A673 (cell line): Measurements from ENCODE around the gene ALX4. TPM values are rescaled to one million over a fixed set of nuclear protein-coding genes. Genes with fewer than 3 reads are reported as not detected.

Experiments
- BruUV-seq: library from RNA; stranded (reverse); fragments of 400-500 nt; replicated peaks from 2 replicates; lab custom pipeline; 2021; lab: Mats Ljungman, UMichigan
- CTCF ChIA-PET: fragments of 300-600 bp; sonication (Branson Sonifier 250); formaldehyde crosslinking; loops from one replicate; lab custom pipeline; 2022; ENCODE audit warnings: antibody characterized with exemption; lab: Charles Lee
- POLR2A ChIA-PET: fragments of 300-600 bp; sonication (Branson Sonifier 250); formaldehyde crosslinking; loops from one replicate; lab custom pipeline; 2022; ENCODE audit warnings: antibody characterized with exemption; ENCODE audit not compliant: low non-redundant PET; lab: Charles Lee
- DNase-seq: peaks from one replicate; pipeline ENCODE4 v3.0.0-alpha.2; 2015; ENCODE audit warnings: low spot score
- H3K27ac ChIP-seq: fragments of 200-600 bp; sonication (generic); 2 replicates; pipeline ENCODE4 v1.5.1; 2016; ENCODE audit warnings: mixed run types, low read depth, mild to moderate bottlenecking, mixed read lengths, antibody characterized with exemption, low read length; ENCODE audit not compliant: poor library complexity, severe bottlenecking
- H3K27me3 ChIP-seq: fragments of 200-600 bp; sonication (generic); replicated peaks from 2 replicates; pipeline ENCODE4 v1.6.1; 2017; ENCODE audit warnings: mixed run types, low read depth, mild to moderate bottlenecking, mixed read lengths, antibody characterized with exemption, low read length; ENCODE audit not compliant: insufficient read depth, poor library complexity
- H3K36me3 ChIP-seq: fragments of 200-600 bp; sonication (generic); 2 replicates; pipeline ENCODE4 v1.6.1; 2016; ENCODE audit warnings: mixed run types, mild to moderate bottlenecking, mixed read lengths, antibody characterized with exemption, low read length; ENCODE audit not compliant: insufficient read depth, poor library complexity, severe bottlenecking
- H3K4me1 ChIP-seq: fragments of 200-600 bp; sonication (generic); 2 replicates; pipeline ENCODE4 v1.6.1; 2017; ENCODE audit warnings: mixed run types, mild to moderate bottlenecking, mixed read lengths, antibody characterized with exemption, low read length; ENCODE audit not compliant: insufficient read depth, poor library complexity, severe bottlenecking
- H3K4me3 ChIP-seq: fragments of 200-600 bp; sonication (generic); 2 replicates; pipeline ENCODE4 v1.5.1; 2016; ENCODE audit warnings: low read depth, mixed run types, mild to moderate bottlenecking, mixed read lengths, low read length; ENCODE audit not compliant: poor library complexity, severe bottlenecking
- H3K9me3 ChIP-seq: fragments of 200-600 bp; sonication (generic); 2 replicates; pipeline ENCODE4 v1.6.1; 2016; ENCODE audit warnings: mixed run types, low read depth, mild to moderate bottlenecking, mixed read lengths, antibody characterized with exemption, low read length; ENCODE audit not compliant: poor library complexity, severe bottlenecking
- CTCF ChIP-seq: fragments of 300-800, 200-600 bp; sonication (generic); conservative IDR thresholded peaks from 2 replicates; pipeline ENCODE4 v1.5.1; 2017; ENCODE audit warnings: low read depth, mild to moderate bottlenecking, antibody characterized with exemption, low read length, moderate library complexity, mixed read lengths
- EZH2 ChIP-seq: fragments of 200-600 bp; sonication (generic); IDR thresholded peaks from 2 replicates; pipeline ENCODE4 v1.6.1; 2017; ENCODE audit warnings: borderline replicate concordance, low read depth, mild to moderate bottlenecking, mixed read lengths, antibody characterized with exemption, low read length; ENCODE audit not compliant: poor library complexity, severe bottlenecking
- intact Hi-C: fragments of 100-400 bp; cut with micrococcal nuclease; formaldehyde crosslinking; loops from one replicate; pipeline ENCODE4 v1.10.0; 2022; ENCODE audit not compliant: unreplicated experiment
- total RNA-seq: library from RNA; stranded (reverse); gene quantifications from 2 replicates; pipeline ENCODE4 v1.2.3, GENCODE V29; 2021

Gene ALX4
- total RNA-seq, 1 experiment from 2014 or later = 135 TPM

DNA sequence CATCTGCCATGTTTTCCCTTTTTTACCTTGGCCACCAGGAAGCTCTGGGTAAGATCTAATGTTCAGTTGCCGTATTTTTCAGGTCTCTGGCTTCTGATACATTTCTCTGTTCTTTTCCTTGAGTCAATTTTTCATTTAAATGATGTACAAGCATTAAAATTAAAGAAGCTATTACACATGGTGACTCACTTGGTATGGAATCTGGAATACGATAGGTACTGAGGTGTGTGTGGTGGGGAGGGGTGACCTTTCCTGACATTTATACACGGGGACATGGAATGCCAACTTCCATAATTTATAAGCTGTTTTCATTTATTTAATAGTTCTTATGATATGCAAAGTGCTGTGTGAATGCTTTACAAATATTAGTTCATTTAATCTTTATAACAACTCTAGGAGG lies 47.8 kb upstream of the ALX4 start:
- no TSS peak for BruUV-seq
- no peak for DNase-seq
- CTCF ChIA-PET = no interaction called here

DNA sequence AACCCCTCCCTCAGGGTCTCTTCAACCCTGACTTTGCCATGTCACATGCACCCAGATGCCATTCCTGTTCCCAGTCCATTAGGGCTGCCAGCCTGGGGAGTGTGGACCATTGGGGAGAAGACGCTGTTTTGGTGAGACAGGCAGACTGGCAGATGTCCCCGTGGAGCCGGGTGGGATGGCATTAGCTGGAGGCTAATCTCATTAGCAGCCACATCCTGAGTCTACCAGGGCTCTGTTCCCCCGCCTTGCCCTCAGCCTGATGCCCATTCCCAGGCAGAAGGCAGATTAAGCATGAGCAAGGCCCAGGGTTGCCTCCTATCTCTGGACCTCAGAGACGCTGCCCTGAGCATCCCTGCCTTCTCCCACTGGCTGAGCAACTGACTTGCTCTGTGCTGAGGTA lies 46.4 kb upstream of the ALX4 start:
- Histone ChIP-seq H3K27ac (no peak overlapping the region), H3K36me3 (no peaks in the 10 kb centered on the region), H3K27me3 (no peaks in the 10 kb centered on the region), H3K4me3 (no peak overlapping the region), H3K4me1 (no peaks in the 10 kb centered on the region), H3K9me3 (no peaks in the 10 kb centered on the region)
- POLR2A ChIA-PET = no interaction called here
- no peak for TF ChIP-seq EZH2
- TF ChIP-seq CTCF = no peak
- intact Hi-C loops = no loop called here
- CTCF ChIA-PET = no interaction called here
- no TSS peak for BruUV-seq
- peak; percentile 37 for DNase-seq

More for the DNA sequence above, 47.8 kb upstream of the ALX4 start:
- no peak overlapping the region for H3K27ac ChIP-seq
- TF ChIP-seq EZH2 (no peak), CTCF (no peak)
- H3K36me3 ChIP-seq = no peaks in the 10 kb centered on the region
- POLR2A ChIA-PET = interaction anchor here (0.5 kb wide), 1 partner anchor 197 kb away, joined by 3 read pairs; no protein-coding TSS in a partner anchor
- intact Hi-C loops = no loop called here
- no peaks in the 10 kb centered on the region for H3K4me1 ChIP-seq
- H3K4me3 ChIP-seq = no peak overlapping the region
- H3K27me3 ChIP-seq = no peaks in the 10 kb centered on the region
- no peaks in the 10 kb centered on the region for H3K9me3 ChIP-seq

- BruUV-seq = no TSS peak
Observed at GRCh38 chr11:44351898-44352498, 42.1 kb upstream of the ALX4 start.

More at GRCh38 chr11:44351898-44352498, 42.1 kb upstream of the ALX4 start:
- H3K4me3 ChIP-seq = no peak overlapping the region
- CTCF ChIA-PET = no interaction called here
- DNase-seq = peak; percentile 61
- POLR2A ChIA-PET = no interaction called here
- no peaks in the 10 kb centered on the region for H3K27me3 ChIP-seq
- H3K36me3 ChIP-seq = no peaks in the 10 kb centered on the region
- no peaks in the 10 kb centered on the region for H3K4me1 ChIP-seq
- H3K9me3 ChIP-seq = no peaks in the 10 kb centered on the region
- H3K27ac ChIP-seq = no peak overlapping the region
- intact Hi-C loops = loop anchor here (5.0 kb wide), 1 partner anchor 185 kb away; no protein-coding TSS in a partner anchor
- TF ChIP-seq CTCF = peak; percentile 70
- no peak for TF ChIP-seq EZH2
